ENCODE measurements around the gene TSC22D4. TPM values are rescaled to one million over a fixed set of nuclear protein-coding genes. Genes with fewer than 3 reads are reported as not detected.

The TSC22D4 gene
- total RNA-seq, 1 experiment from 2014 or later, result 24.4 TPM

DNA sequence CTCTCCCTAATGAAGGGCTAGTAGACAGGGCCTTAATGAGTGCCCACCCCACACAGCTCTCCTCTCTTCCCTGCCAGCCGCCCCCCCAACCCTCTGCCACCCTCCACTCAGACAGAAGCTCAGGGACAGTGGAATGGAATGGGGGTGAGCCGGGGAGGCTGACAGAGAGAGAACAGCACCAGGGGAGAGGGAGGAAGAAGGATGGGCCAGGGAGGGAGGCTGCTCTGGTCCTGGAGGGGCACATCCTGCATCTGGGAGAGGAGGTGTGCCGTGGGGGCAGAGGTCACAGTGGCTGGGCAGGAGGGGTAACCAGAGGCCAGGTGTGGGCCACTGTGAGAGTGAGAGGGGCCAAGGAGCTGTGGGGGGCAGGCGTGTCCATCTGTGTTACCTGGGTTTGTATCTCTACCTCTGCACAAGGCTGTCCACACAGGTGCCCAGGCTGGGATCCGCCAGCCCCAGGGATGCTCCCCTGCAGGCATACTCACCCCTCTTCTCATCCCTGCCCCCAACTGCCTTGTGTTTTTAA, 7.2 kb upstream of the TSC22D4 start:
- TF ChIP-seq, protein P1, sequence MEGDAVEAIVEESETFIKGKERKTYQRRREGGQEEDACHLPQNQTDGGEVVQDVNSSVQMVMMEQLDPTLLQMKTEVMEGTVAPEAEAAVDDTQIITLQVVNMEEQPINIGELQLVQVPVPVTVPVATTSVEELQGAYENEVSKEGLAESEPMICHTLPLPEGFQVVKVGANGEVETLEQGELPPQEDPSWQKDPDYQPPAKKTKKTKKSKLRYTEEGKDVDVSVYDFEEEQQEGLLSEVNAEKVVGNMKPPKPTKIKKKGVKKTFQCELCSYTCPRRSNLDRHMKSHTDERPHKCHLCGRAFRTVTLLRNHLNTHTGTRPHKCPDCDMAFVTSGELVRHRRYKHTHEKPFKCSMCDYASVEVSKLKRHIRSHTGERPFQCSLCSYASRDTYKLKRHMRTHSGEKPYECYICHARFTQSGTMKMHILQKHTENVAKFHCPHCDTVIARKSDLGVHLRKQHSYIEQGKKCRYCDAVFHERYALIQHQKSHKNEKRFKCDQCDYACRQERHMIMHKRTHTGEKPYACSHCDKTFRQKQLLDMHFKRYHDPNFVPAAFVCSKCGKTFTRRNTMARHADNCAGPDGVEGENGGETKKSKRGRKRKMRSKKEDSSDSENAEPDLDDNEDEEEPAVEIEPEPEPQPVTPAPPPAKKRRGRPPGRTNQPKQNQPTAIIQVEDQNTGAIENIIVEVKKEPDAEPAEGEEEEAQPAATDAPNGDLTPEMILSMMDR (IDR thresholded peaks at IDR 0.05; ENCODE audit: unreplicated experiment), result no peak
- DNase-seq, result no peak
- Mint-ChIP-seq H3K4me3 (ENCODE audit: low read depth, unreplicated experiment) (no peak overlapping the region), H3K27ac (ENCODE audit: unreplicated experiment) (no peak overlapping the region), H3K4me1 (ENCODE audit: low read depth, unreplicated experiment) (no peaks in the 10 kb centered on the region), H3K9me3 (ENCODE audit: low read depth, unreplicated experiment) (no peaks in the 10 kb centered on the region), H3K27me3 (ENCODE audit: unreplicated experiment) (no peaks in the 10 kb centered on the region), H3K36me3 (ENCODE audit: insufficient read depth, unreplicated experiment) (peaks cover 5% of the 10 kb centered on the region)
- CTCF ChIA-PET, result no interaction called here
- intact Hi-C loops (cut with micrococcal nuclease; ENCODE audit: unreplicated experiment), result no loop called here
- no TSS peak for BruUV-seq (replicated peaks)

DNA sequence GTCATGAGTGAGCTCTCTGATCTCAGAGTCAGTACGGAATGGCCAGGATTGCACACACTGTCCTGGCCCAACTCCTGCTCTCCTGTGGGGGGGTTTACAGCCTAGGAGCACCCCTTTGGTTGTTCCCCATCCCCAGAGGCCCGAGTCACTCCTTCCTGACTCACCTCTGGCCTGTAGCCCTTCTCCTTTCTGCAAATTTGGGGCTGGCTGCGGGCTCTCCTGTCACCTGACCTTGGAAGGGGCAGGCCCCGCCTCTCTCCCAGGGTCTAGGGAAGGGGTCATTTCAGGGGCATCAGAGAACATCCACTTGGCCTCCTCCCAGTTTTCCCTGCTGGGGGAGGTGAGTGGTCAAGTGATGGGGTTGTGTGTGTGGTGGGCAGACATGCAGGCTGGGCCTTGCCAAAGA, 6.5 kb upstream of the TSC22D4 start:
- CTCF ChIA-PET, result no interaction called here
- no peaks in the 10 kb centered on the region for H3K9me3 Mint-ChIP-seq (ENCODE audit: low read depth, unreplicated experiment)
- intact Hi-C loops (cut with micrococcal nuclease; ENCODE audit: unreplicated experiment), result no loop called here
- TF ChIP-seq, protein P1 (IDR thresholded peaks at IDR 0.05; ENCODE audit: unreplicated experiment), result no peak
- DNase-seq, result no peak
- no TSS peak for BruUV-seq (replicated peaks)
- H3K4me1 Mint-ChIP-seq (ENCODE audit: low read depth, unreplicated experiment), result no peaks in the 10 kb centered on the region
- no peak overlapping the region for H3K4me3 Mint-ChIP-seq (ENCODE audit: low read depth, unreplicated experiment)
- H3K36me3 Mint-ChIP-seq (ENCODE audit: insufficient read depth, unreplicated experiment), result no peaks in the 10 kb centered on the region
- H3K27ac Mint-ChIP-seq (ENCODE audit: unreplicated experiment), result no peak overlapping the region
- H3K27me3 Mint-ChIP-seq (ENCODE audit: unreplicated experiment), result no peaks in the 10 kb centered on the region

DNA sequence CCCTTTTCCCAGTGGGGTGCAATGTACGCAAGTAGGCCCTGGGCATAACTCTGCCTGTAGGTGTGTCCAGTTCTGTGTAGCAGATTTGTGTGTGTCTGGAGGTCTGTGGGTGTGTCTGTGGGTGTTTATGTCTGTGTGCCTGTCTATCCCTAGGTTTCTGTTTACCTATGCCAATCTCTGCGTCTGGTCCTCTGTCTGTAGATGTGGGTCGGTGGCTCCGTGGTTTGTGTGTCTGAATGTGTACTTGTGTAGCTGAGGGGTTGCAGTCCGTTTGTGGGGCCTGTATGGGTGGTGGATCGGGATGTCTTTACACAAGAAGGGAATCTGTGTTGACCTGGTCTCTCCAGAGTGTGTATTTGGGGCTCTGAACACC, 5.6 kb upstream of the TSC22D4 start:
- intact Hi-C loops (cut with micrococcal nuclease; ENCODE audit: unreplicated experiment), result no loop called here
- TF ChIP-seq, protein P1 (IDR thresholded peaks at IDR 0.05; ENCODE audit: unreplicated experiment), result no peak
- no peak for DNase-seq
- no peaks in the 10 kb centered on the region for H3K4me1 Mint-ChIP-seq (ENCODE audit: low read depth, unreplicated experiment)
- H3K36me3 Mint-ChIP-seq (ENCODE audit: insufficient read depth, unreplicated experiment), result no peaks in the 10 kb centered on the region
- no peak overlapping the region for H3K27ac Mint-ChIP-seq (ENCODE audit: unreplicated experiment)
- no peaks in the 10 kb centered on the region for H3K27me3 Mint-ChIP-seq (ENCODE audit: unreplicated experiment)
- no peak overlapping the region for H3K4me3 Mint-ChIP-seq (ENCODE audit: low read depth, unreplicated experiment)
- no TSS peak for BruUV-seq (replicated peaks)
- no peaks in the 10 kb centered on the region for H3K9me3 Mint-ChIP-seq (ENCODE audit: low read depth, unreplicated experiment)
- CTCF ChIA-PET, result interaction anchor here (0.6 kb wide), 1 partner anchor 19 kb away, joined by 4 read pairs; no protein-coding TSS in a partner anchor

DNA sequence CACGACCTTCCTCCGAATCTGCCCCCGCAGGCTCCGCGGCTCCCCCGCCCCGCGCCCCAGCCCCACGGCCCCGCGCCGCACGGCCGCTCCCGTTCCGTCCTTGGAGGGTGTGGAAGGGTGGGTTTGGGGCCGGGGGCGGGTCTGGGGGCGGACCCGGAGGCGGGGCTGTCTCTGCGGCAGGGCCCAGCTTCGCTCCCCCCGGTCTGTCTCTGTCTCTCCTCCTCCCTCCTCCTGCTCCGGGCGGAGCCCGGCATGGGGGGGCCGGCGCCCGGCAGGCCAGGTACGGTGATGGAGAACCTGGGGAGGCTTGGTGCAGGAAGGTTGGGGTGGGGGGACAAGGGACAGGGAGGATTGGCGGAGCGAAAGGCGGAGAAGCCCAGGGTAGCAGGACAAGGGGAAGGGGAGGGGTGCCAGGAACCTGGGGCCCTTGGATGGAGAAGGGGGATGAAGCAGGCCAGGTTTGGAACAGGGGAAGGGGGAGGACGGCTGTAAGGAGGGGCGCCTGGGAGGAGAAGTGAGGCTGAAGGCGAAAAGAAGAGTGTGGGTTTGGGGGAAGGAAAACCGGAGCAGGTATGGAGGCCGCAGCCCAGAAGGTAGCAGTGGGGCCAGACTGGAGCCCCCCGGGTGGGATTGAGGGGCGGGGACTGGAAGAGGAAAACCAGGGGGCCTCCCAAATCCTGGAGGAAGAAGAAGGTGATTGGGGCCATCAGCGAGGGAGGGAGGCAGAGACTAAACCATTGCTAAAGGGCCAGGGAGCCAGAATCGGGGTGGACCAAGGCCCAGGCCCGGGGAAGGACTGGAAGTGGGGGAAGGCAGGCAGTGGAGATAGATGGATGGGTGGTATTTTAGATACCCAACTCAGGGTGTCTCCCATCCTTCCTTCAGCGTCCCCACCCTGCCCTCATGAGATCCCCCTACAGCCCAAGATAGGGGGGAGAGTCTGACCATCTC, 5.0 kb upstream of the TSC22D4 start, which contains the start of gene NYAP1:
NYAP1 (plus strand) TSS at position 206 of the 951 bp plus-strand sequence. CDS start 1,385 bp downstream, outside the sequence.
- DNase-seq, result peak; percentile 32
- H3K27ac Mint-ChIP-seq (ENCODE audit: unreplicated experiment), result no peak within 1 kb of the TSS
- no peaks in the 10 kb centered on the region for H3K27me3 Mint-ChIP-seq (ENCODE audit: unreplicated experiment)
- intact Hi-C loops (cut with micrococcal nuclease; ENCODE audit: unreplicated experiment), result no loop called here
- H3K9me3 Mint-ChIP-seq (ENCODE audit: low read depth, unreplicated experiment), result no peaks in the 10 kb centered on the region
- CTCF ChIA-PET, result interaction anchor here (0.6 to 1.0 kb wide), 2 partner anchors 18 to 19 kb away, joined by 4 to 6 read pairs; no protein-coding TSS in a partner anchor
- H3K4me3 Mint-ChIP-seq (ENCODE audit: low read depth, unreplicated experiment), result peak within 1 kb of the TSS; percentile 69
- no TSS peak for BruUV-seq (replicated peaks)
- TF ChIP-seq, protein P1 (IDR thresholded peaks at IDR 0.05; ENCODE audit: unreplicated experiment), result no peak
- H3K36me3 Mint-ChIP-seq (ENCODE audit: insufficient read depth, unreplicated experiment), result peaks cover 3% of the 10 kb centered on the region
- no peaks in the 10 kb centered on the region for H3K4me1 Mint-ChIP-seq (ENCODE audit: low read depth, unreplicated experiment)

Measured in Calu3 (cell line).